ENCODE results near the gene ROBO2. TPM values are rescaled to one million over a fixed set of nuclear protein-coding genes. Genes with fewer than 3 reads are reported as not detected.

ROBO2 gene
- polyA plus RNA-seq, 1 experiment = 1.6 TPM

DNA sequence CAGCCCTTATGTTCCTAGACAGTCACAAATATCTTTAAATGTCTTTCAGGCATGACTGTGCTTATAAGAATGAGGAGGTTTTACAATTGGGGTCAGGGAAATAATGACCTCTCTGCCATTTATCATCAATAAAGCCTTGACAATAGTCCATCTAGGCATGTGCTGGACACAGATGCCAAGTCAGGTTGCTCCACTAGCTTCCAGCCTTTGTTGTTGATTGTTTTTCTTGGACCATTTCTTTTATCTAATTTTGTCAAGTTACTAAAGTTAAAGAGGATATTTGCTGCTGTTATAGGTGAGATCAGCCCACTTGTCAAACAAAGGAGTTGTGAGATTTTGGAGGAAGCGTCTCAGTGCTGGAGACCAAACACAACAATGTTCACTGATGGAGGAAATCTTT lies 628.0 kb downstream of the ROBO2 start:
- no peaks in the 10 kb centered on the region for H3K36me3 ChIP-seq (ENCODE audit: control insufficient read depth, insufficient read depth, low read length)
- H3K27me3 ChIP-seq (ENCODE audit: control insufficient read depth, insufficient read depth, low read length) = no peaks in the 10 kb centered on the region
- TF ChIP-seq, protein P1, sequence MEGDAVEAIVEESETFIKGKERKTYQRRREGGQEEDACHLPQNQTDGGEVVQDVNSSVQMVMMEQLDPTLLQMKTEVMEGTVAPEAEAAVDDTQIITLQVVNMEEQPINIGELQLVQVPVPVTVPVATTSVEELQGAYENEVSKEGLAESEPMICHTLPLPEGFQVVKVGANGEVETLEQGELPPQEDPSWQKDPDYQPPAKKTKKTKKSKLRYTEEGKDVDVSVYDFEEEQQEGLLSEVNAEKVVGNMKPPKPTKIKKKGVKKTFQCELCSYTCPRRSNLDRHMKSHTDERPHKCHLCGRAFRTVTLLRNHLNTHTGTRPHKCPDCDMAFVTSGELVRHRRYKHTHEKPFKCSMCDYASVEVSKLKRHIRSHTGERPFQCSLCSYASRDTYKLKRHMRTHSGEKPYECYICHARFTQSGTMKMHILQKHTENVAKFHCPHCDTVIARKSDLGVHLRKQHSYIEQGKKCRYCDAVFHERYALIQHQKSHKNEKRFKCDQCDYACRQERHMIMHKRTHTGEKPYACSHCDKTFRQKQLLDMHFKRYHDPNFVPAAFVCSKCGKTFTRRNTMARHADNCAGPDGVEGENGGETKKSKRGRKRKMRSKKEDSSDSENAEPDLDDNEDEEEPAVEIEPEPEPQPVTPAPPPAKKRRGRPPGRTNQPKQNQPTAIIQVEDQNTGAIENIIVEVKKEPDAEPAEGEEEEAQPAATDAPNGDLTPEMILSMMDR (IDR thresholded peaks at IDR 0.05; ENCODE audit: insufficient read depth, low read depth, low read length) = no peak
- ChIA-PET CTCF (no interaction called here), POLR2A (no interaction called here)
- DNase-seq (ENCODE audit: low read depth) = no peak
- H3K4me3 ChIP-seq (ENCODE audit: low read depth, low read length) = no peak overlapping the region

DNA sequence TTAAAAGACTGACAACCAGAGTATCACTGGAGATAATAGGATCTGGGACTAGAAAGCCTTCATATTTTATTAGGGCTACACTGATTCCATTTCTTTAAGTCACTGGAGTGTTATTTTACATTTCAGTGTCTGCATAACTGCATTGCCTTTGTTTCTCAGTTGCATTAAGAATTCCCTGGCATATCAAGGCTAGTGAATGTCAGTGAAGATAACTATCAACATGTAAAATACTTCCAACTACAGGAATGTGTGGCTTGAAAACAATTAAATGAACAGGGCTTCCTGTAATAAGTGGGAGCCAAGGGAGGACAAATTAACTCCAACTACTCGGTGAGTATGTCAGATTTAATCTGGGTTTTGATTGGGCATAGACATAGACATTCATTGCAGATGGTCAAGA lies 628.5 kb downstream of the ROBO2 start:
- no peak overlapping the region for H3K4me3 ChIP-seq (ENCODE audit: low read depth, low read length)
- no peak for DNase-seq (ENCODE audit: low read depth)
- POLR2A ChIA-PET = no interaction called here
- no peaks in the 10 kb centered on the region for H3K27me3 ChIP-seq (ENCODE audit: control insufficient read depth, insufficient read depth, low read length)
- TF ChIP-seq, protein P1 (IDR thresholded peaks at IDR 0.05; ENCODE audit: insufficient read depth, low read depth, low read length) = no peak
- H3K36me3 ChIP-seq (ENCODE audit: control insufficient read depth, insufficient read depth, low read length) = no peaks in the 10 kb centered on the region
- CTCF ChIA-PET = no interaction called here

DNA sequence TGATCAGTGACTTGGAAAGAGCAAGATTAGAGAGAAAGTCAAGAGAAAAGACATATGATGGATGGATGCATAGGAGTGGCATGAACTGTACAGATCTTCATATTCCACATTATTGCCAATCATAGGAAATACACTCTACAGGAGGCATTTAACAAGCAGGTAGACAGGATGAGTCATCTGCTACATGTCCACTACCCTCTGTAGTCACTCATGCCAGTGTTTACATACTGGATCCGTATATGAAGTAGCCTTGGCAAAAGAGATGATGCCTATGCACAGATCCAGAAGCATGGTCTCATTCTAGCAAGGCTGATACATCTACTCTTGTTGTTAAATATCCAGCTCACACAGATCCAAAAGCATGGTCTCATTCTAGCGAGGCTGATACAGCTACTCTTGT lies 632.1 kb downstream of the ROBO2 start:
- no peaks in the 10 kb centered on the region for H3K36me3 ChIP-seq (ENCODE audit: control insufficient read depth, insufficient read depth, low read length)
- H3K4me3 ChIP-seq (ENCODE audit: low read depth, low read length) = no peak overlapping the region
- POLR2A ChIA-PET = no interaction called here
- DNase-seq (ENCODE audit: low read depth) = no peak
- CTCF ChIA-PET = no interaction called here
- TF ChIP-seq, protein P1 (IDR thresholded peaks at IDR 0.05; ENCODE audit: insufficient read depth, low read depth, low read length) = no peak
- H3K27me3 ChIP-seq (ENCODE audit: control insufficient read depth, insufficient read depth, low read length) = no peaks in the 10 kb centered on the region

DNA sequence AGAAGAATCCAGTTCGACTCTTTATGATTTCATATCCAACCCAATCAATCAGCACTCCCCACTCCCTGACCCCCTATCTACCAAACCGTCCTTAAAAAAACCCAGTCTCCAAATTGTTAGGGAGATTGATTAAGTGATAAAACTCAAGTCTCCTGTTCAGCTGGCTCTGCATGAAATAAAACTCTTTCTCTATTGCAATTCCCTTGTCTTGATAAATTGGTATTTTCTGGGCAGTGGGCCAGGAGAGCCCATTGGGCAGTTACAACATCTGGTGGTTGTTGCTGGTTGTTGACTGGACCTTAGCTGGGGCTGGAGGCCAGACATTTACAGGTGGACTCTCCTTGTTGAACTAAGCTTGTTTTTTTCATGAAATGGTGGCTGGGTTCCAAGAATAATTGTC lies 642.3 kb downstream of the ROBO2 start:
- TF ChIP-seq, protein P1 (IDR thresholded peaks at IDR 0.05; ENCODE audit: insufficient read depth, low read depth, low read length) = no peak
- ChIA-PET POLR2A (no interaction called here), CTCF (no interaction called here)
- H3K36me3 ChIP-seq (ENCODE audit: control insufficient read depth, insufficient read depth, low read length) = no peaks in the 10 kb centered on the region
- no peaks in the 10 kb centered on the region for H3K27me3 ChIP-seq (ENCODE audit: control insufficient read depth, insufficient read depth, low read length)
- no peak for DNase-seq (ENCODE audit: low read depth)
- H3K4me3 ChIP-seq (ENCODE audit: low read depth, low read length) = no peak overlapping the region

DNA sequence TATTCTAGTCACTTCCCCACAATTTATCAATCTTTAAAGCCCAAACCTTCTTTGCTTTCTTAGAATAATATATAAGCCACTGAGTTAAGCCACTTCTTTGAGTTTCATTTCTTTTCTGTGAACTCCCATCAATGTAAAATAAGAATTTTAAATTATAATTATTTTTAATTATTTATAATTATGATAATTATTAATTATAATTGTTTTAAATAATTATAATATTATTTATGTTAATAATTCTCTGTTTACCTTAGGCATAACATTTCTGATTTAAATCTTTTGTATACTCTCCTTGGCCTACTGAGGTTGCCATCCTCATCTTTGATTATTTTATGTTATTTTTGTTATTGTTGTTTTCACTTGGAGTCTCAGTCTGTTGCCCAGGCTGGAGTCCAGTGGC lies 644.2 kb downstream of the ROBO2 start:
- DNase-seq (ENCODE audit: low read depth) = no peak
- H3K4me3 ChIP-seq (ENCODE audit: low read depth, low read length) = no peak overlapping the region
- no peaks in the 10 kb centered on the region for H3K27me3 ChIP-seq (ENCODE audit: control insufficient read depth, insufficient read depth, low read length)
- ChIA-PET CTCF (interaction anchor here (0.6 kb wide), 1 partner anchor 32 kb away, joined by 3 read pairs; no protein-coding TSS in a partner anchor), POLR2A (no interaction called here)
- no peaks in the 10 kb centered on the region for H3K36me3 ChIP-seq (ENCODE audit: control insufficient read depth, insufficient read depth, low read length)
- TF ChIP-seq, protein P1 (IDR thresholded peaks at IDR 0.05; ENCODE audit: insufficient read depth, low read depth, low read length) = no peak

Measured in BJ (cell line).